ENCODE results near the gene LHFPL6.

Gene LHFPL6

DNA sequence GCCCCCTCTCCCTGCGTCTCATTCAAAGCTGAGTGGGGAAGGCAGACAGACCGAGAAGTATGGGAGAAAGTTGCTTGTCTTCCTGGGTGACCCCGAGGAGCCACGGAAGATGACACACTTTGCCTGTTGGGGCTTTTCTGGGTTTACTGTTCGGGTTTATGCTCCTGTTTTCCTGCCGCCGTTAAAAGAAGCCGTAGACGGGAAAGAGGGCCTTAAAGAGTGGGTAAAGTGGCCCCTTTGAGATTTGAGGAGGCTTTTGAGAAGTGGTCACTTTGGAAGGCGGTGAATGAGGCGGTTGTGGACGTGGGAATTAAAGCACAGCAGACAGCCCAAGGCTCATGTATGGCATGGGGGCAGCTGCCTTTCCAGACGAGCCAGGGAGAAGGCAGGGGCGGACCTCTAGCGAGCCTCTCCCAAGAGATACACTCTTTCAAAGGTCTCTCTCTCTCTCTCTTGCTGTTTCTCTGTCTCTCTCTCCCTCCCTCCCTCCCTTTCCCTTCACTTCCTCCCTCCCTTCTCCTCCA, 493 bp upstream of the LHFPL6 start:
- TF ChIP-seq, protein P1, sequence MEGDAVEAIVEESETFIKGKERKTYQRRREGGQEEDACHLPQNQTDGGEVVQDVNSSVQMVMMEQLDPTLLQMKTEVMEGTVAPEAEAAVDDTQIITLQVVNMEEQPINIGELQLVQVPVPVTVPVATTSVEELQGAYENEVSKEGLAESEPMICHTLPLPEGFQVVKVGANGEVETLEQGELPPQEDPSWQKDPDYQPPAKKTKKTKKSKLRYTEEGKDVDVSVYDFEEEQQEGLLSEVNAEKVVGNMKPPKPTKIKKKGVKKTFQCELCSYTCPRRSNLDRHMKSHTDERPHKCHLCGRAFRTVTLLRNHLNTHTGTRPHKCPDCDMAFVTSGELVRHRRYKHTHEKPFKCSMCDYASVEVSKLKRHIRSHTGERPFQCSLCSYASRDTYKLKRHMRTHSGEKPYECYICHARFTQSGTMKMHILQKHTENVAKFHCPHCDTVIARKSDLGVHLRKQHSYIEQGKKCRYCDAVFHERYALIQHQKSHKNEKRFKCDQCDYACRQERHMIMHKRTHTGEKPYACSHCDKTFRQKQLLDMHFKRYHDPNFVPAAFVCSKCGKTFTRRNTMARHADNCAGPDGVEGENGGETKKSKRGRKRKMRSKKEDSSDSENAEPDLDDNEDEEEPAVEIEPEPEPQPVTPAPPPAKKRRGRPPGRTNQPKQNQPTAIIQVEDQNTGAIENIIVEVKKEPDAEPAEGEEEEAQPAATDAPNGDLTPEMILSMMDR (IDR thresholded peaks at IDR 0.05; ENCODE audit: low read depth, low read length) = no peak
- DNase-seq (ENCODE audit: extremely low read depth, low read depth) = no peak

DNA sequence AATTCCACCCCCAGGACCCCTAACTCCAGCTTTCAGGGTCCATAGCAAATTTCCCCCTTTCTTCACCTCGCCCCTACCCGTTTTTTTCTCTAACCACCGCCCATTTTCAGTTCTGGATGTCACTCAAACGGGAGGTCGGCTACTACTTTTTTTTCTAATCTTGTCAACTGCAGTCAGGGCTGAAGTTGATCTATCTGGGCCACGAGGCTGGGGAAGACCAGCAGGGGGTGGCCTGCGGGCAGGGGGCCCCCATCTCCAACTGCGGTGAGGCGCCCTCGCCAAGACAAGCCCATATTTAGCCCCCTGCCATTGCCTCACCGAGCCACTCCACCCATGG, 748 bp downstream of the LHFPL6 start:
- no peak for DNase-seq (ENCODE audit: extremely low read depth, low read depth)
- TF ChIP-seq, protein P1 (IDR thresholded peaks at IDR 0.05; ENCODE audit: low read depth, low read length) = no peak

- DNase-seq (ENCODE audit: extremely low read depth, low read depth) = no peak
- TF ChIP-seq, protein P1 (IDR thresholded peaks at IDR 0.05; ENCODE audit: low read depth, low read length) = no peak
Measured at GRCh38 chr13:39601636-39602035, 1.4 kb downstream of the LHFPL6 start.

DNA sequence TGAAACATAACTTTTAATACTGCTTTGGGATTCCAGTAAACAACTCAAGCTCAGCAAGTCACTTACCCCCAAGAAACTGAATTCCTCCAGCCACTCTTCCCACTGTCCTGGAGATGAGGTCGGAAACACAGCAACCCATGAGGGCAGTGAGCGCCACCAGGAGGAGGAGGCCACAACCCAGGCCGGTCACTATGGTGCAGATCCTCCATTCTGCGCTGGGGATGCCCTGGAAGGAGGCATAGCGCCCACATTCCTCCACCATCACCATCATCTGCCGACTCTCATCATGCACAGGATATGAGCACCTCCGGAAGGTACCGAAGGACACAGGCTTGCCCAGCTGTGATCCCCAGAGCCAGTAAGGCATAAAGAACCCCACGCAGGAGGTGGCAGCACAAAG, 2.2 kb downstream of the LHFPL6 start:
- TF ChIP-seq, protein P1 (IDR thresholded peaks at IDR 0.05; ENCODE audit: low read depth, low read length) = peak; percentile 54
- DNase-seq (ENCODE audit: extremely low read depth, low read depth) = no peak

- TF ChIP-seq, protein P1 (IDR thresholded peaks at IDR 0.05; ENCODE audit: low read depth, low read length) = no peak
- DNase-seq (ENCODE audit: extremely low read depth, low read depth) = no peak
Measured at GRCh38 chr13:39599842-39600241, 3.2 kb downstream of the LHFPL6 start.

GRCh38 chr13:39599012-39599411, 4.0 kb downstream of the LHFPL6 start:
- DNase-seq (ENCODE audit: extremely low read depth, low read depth) = no peak
- TF ChIP-seq, protein P1 (IDR thresholded peaks at IDR 0.05; ENCODE audit: low read depth, low read length) = no peak

DNA sequence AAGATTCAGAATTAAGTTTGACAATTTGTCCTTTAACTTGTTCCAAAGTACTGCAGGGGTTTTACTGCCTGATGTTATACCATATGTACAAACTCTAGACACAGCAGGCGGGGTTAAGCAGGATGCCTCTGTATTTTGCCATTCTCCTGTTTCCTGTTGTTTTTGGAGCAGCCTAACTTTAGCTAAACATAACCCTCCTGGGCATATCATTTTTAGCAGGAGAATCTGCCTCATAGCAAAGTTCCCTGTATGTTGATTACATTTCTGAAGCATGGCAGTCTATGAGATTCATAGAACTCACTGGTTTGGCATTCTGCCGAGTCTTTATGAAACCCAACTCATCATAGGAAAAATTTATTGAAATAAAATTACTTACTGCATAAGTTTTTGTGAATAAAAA, 5.2 kb downstream of the LHFPL6 start:
- DNase-seq (ENCODE audit: extremely low read depth, low read depth) = no peak
- TF ChIP-seq, protein P1 (IDR thresholded peaks at IDR 0.05; ENCODE audit: low read depth, low read length) = no peak

Data from AG09319 (cell line).